Ovary (tissue), 3 donors: ENCODE results near the gene PDE3A.

Experiments used
- CTCF ChIP-seq, 3 donors: fragments of 450-650 bp in 2 of 3; fragments of 200-600 bp in 1 of 3; IDR thresholded peaks; one replicate each; pipeline versions ENCODE4 v1.5.1 to v1.8.0; 2016 to 2022; ENCODE audit warnings: antibody characterized with exemption in 3 of 3, mild to moderate bottlenecking in 1 of 3
- POLR2A ChIP-seq: fragments of 450-650 bp; IDR thresholded peaks from one replicate; pipeline ENCODE4 v1.6.1; 2017; ENCODE audit warnings: antibody characterized with exemption, mild to moderate bottlenecking, moderate library complexity
- donor health status: DM: no; HTN: no; CAD: no.

GRCh38 chr12:20487519-20487918, 119.2 kb downstream of the PDE3A start:
- TF ChIP-seq CTCF (IDR thresholded peaks at IDR 0.05) (no peak), POLR2A (no peak)
